Stimulated activated CD8-positive, alpha-beta memory T cell treated with anti-CD3 and anti-CD28 coated beads, Interleukin-15, amount 100 ng/mL, for 4 hours (primary cell): ENCODE results near the gene EXOC6B.

Experiments
- DNase-seq, 2 donors: peaks; one replicate each; pipeline ENCODE4 v3.0.0-alpha.2; 2020; ENCODE audit warnings: low read depth in 2 of 2

The EXOC6B gene

GRCh38 chr2:72275084-72275483 lies 550.7 kb downstream of the EXOC6B start:
- no peak for DNase-seq

GRCh38 chr2:72274380-72274797 lies 551.4 kb downstream of the EXOC6B start:
- DNase-seq = no peak

- DNase-seq = no peak
These were observed 552.4 kb downstream of the EXOC6B start for GRCh38 chr2:72273384-72273783.

- DNase-seq = no peak
These were observed 553.8 kb downstream of the EXOC6B start for GRCh38 chr2:72271766-72272641.

GRCh38 chr2:72271276-72271614 lies 554.6 kb downstream of the EXOC6B start:
- no peak for DNase-seq

GRCh38 chr2:72270556-72271275 lies 555.1 kb downstream of the EXOC6B start:
- DNase-seq = no peak

- no peak for DNase-seq
These were observed 562.1 kb downstream of the EXOC6B start for GRCh38 chr2:72263776-72264060.

GRCh38 chr2:72263043-72263775 lies 562.6 kb downstream of the EXOC6B start:
- no peak for DNase-seq

GRCh38 chr2:72261076-72261475 lies 564.8 kb downstream of the EXOC6B start:
- DNase-seq = no peak

GRCh38 chr2:72255540-72255939 lies 570.3 kb downstream of the EXOC6B start:
- no peak for DNase-seq

GRCh38 chr2:72254831-72255451 lies 570.9 kb downstream of the EXOC6B start:
- DNase-seq = no peak

- DNase-seq = no peak
These were observed 587.5 kb downstream of the EXOC6B start for GRCh38 chr2:72238311-72238710.

- DNase-seq = no peak
These were observed 588.3 kb downstream of the EXOC6B start for GRCh38 chr2:72237549-72237948.

- DNase-seq = no peak
These were observed 589.3 kb downstream of the EXOC6B start for GRCh38 chr2:72236445-72237067.

GRCh38 chr2:72235497-72236415 lies 590.1 kb downstream of the EXOC6B start:
- DNase-seq = no peak

GRCh38 chr2:72233211-72233610 lies 592.6 kb downstream of the EXOC6B start:
- no peak for DNase-seq

- DNase-seq = no peak
These were observed 602.8 kb downstream of the EXOC6B start for GRCh38 chr2:72222829-72223564.

- DNase-seq = no peak
These were observed 605.7 kb downstream of the EXOC6B start for GRCh38 chr2:72220170-72220569.

GRCh38 chr2:72214429-72215143 lies 611.2 kb downstream of the EXOC6B start:
- DNase-seq = no peak
